HTR-8/SVneo (cell line): ENCODE measurements around the gene WNK1.
"Not testable (repeated sequence)": the region's sequence is repeated elsewhere in the genome, so short reads cannot be mapped to it uniquely, and the experiment has no call there.

ENCODE experiments used
- DNase-seq: peaks from one replicate; pipeline ENCODE4 v3.0.0; 2011; ENCODE audit warnings: low spot score, mixed read lengths; ENCODE audit not compliant: insufficient read length
- FAIRE-seq: peaks from 2 replicates; lab custom pipeline; 2011; peaks lifted over from hg19 to GRCh38; lab: Jason Lieb, UNC

Gene WNK1

GRCh38 chr12:849733-850437 lies 97.5 kb downstream of the WNK1 start:
- FAIRE-seq, DNase-seq: not testable (repeated sequence)

DNA sequence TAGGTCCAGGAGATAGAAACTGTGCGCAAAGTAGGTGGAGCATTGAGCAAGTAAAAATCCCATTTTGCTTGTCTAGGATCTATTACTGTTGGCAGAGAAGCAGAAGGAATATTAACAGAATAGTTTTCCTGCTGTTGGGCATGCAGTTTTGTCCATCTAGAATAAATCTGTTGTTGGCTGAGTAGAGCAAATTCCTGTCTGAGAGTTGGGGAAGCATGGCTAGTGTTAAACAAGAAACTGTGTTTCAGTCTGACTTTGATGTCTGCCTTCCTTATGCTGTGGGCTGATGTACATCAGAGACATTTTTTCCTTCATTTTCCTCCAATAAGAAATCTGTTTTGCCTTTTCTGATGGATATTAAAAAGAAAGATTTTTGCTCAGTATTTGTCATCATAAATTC lies 99.0 kb downstream of the WNK1 start:
- DNase-seq (no peak), FAIRE-seq (peak; percentile 9)

DNA sequence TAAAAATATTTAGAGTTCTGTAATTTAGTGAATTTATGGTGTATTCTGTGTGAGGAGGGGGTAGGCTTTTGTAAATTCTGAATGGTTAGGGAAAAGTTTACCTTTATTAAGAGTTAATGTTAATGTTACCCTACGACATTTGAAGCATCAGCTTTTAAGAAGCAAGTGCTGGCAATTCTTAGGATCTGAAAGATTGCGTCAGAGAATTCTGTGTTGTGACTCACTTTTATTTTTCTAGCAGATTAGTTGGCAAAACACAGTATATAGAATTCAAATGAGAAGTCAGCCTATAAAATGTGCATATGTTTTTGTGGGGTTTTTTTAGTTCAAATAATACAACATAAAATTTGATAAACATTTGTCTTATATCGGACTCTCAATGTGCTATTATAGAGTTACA lies 99.5 kb downstream of the WNK1 start:
- no peak for FAIRE-seq
- peak; percentile 23 for DNase-seq

- FAIRE-seq (no peak), DNase-seq (no peak)
Measured at GRCh38 chr12:852864-853263, 100.5 kb downstream of the WNK1 start.

DNA sequence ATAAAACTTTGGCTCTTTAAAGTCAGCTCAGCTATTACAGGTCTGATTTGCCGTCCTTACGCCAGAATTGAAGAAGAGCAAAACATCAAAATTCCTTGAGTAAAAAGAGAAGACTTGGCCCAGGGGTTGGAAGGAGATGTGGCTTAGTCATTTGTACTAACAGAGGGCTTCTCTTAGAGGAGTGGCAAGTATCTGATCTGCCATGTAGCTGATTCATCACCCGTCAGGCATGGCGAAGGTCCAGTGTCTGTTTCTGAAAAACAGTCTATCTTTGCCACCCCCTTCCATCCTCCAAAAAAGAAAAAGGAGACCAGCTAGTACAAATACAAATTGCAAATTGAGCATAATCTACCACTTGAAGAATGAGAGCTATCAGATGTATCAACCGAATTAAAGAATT lies 105.2 kb downstream of the WNK1 start:
- DNase-seq = no peak
- FAIRE-seq = no peak

DNA sequence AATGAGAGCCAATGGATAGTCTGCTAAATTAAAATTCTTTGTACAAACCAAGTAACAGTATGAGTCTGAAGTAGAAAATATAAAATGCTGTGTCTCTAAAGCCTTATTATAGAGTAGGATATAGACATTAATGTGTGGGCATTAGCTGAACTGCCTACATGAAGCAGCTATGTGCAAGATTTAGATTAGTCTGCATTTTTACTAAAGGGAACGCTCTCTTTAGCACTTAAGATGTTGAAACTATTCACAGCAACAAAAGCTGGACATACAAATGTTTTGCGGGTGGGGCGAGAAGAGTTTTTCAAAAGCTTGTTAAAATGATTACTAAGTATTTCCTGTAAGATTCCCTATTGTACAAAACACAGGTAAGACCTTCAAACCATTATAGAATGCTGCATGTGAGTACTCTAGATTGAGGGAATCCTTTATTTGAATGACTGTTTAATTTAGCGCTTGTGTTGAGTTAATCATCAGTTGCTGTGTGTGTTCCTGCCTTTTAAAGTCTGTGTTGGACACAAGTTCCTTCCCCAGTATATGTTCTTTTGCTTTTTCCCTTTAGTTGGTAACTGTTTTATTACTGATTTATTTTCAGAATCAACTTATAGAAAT lies 110.0 kb downstream of the WNK1 start:
- DNase-seq (no peak), FAIRE-seq (no peak)

DNA sequence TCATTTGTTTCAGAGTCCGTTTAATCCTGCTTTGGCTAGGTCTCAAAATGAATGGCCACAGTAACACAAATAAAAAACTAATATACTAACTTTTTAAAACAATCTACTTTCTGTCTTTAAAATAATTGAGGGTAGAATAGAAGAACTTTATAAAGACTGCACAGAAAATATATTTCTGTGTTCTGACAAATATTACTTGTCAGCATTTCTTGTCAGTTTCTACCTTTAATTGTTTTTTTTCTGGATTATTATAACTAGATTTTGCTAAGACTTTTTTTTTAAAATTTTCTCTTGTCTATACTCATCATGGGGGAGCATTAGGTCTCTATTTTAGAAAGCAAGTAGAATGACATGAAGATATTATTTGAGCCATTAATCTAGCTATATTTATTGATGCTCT lies 110.9 kb downstream of the WNK1 start:
- DNase-seq (no peak), FAIRE-seq (no peak)

GRCh38 chr12:865614-866013 lies 113.2 kb downstream of the WNK1 start:
- DNase-seq (no peak), FAIRE-seq (no peak)

GRCh38 chr12:867905-868304 lies 115.5 kb downstream of the WNK1 start:
- FAIRE-seq = no peak

GRCh38 chr12:868722-869121 lies 116.3 kb downstream of the WNK1 start:
- DNase-seq = no peak
- no peak for FAIRE-seq

More at GRCh38 chr12:867905-868304, 115.5 kb downstream of the WNK1 start:
- no peak for DNase-seq

DNA sequence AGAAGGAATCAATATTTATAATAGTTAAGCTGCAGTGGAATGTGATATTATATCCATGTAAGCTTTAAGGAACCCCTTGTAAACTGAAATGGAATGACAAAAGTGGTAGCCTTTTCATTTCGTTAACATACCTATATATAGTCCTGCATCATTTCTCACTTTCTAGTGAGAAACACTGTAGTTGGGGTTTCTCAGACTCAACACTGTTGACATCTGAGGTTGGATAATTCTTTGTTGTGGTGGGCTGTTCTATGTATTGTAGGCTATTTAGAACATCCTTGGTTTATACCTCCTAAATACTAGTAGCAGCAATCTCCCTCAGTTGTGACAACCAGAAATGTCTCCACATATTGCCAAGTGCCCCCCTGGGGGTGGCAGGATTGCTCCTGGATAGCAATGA lies 118.0 kb downstream of the WNK1 start:
- no peak for FAIRE-seq
- no peak for DNase-seq

- DNase-seq (no peak), FAIRE-seq (no peak)
Measured at GRCh38 chr12:873954-874353, 121.6 kb downstream of the WNK1 start.

DNA sequence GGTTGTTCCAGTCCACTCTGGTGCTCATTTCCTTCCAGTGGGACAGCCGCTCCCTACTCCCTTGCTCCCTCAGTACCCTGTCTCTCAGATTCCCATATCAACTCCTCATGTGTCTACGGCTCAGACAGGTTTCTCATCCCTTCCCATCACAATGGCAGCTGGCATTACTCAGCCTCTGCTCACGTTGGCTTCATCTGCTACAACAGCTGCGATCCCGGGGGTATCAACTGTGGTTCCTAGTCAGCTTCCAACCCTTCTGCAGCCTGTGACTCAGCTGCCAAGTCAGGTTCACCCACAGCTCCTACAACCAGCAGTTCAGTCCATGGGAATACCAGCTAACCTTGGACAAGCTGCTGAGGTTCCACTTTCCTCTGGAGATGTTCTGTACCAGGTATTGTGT lies 127.3 kb downstream of the WNK1 start:
- DNase-seq (no peak), FAIRE-seq (peak; percentile 63)

DNA sequence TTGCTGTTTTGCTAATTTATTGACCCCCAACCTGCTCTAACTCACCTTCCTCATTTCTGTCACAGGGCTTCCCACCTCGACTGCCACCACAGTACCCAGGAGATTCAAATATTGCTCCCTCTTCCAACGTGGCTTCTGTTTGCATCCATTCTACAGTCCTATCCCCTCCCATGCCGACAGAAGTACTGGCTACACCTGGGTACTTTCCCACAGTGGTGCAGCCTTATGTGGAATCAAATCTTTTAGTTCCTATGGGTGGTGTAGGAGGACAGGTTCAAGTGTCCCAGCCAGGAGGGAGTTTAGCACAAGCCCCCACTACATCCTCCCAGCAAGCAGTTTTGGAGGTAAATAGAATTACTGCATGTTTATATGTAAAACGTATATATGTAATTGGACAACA lies 128.3 kb downstream of the WNK1 start:
- DNase-seq = no peak
- no peak for FAIRE-seq

DNA sequence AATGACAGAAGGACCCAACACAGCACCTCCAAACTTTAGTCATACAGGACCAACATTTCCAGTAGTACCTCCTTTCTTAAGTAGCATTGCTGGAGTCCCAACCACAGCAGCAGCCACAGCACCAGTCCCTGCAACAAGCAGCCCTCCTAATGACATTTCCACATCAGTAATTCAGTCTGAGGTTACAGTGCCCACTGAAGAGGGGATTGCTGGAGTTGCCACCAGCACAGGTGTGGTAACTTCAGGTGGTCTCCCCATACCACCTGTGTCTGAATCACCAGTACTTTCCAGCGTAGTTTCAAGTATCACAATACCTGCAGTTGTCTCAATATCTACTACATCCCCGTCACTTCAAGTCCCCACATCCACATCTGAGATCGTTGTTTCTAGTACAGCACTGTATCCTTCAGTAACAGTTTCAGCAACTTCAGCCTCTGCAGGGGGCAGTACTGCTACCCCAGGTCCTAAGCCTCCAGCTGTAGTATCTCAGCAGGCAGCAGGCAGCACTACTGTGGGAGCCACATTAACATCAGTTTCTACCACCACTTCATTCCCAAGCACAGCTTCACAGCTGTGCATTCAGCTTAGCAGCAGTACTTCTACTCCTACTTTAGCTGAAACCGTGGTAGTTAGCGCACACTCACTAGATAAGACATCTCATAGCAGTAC lies 132.5 kb downstream of the WNK1 start:
- DNase-seq (no peak), FAIRE-seq (no peak)

DNA sequence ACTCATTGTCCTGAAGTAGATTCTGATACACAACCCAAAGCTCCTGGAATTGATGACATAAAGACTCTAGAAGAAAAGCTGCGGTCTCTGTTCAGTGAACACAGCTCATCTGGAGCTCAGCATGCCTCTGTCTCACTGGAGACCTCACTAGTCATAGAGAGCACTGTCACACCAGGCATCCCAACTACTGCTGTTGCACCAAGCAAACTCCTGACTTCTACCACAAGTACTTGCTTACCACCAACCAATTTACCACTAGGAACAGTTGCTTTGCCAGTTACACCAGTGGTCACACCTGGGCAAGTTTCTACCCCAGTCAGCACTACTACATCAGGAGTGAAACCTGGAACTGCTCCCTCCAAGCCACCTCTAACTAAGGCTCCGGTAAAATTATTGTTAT lies 133.3 kb downstream of the WNK1 start:
- no peak for FAIRE-seq

GRCh38 chr12:886206-886605 lies 133.8 kb downstream of the WNK1 start:
- FAIRE-seq (no peak), DNase-seq (no peak)

More for the DNA sequence above, 133.3 kb downstream of the WNK1 start:
- no peak for DNase-seq

DNA sequence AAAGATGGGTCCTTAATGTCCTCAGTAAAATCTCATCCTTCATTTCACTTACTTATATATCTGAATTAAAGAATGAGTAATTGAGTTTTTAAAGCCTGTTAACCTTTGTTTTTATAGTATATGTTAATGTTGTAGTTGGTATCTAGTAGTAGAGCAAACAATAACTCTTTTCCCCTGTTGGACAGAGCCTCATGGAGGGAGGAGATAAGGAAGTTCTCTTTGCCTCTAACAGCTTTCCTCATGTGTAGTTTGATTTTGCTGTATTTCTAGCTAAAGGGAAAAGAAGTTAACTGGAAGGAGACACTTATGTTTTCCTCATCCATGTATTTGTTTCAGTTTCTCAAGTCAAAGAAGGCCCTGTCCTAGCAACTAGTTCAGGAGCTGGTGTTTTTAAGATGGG lies 141.8 kb downstream of the WNK1 start:
- no peak for FAIRE-seq
- DNase-seq = no peak

DNA sequence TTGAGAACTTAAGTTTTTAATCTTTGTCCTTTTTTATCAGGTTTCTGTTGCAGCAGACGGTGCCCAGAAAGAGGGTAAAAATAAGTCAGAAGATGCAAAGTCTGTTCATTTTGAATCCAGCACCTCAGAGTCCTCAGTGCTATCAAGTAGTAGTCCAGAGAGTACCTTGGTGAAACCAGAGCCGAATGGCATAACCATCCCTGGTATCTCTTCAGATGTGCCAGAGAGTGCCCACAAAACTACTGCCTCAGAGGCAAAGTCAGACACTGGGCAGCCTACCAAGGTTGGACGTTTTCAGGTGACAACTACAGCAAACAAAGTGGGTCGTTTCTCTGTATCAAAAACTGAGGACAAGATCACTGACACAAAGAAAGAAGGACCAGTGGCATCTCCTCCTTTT lies 143.7 kb downstream of the WNK1 start:
- DNase-seq (no peak), FAIRE-seq (no peak)

DNA sequence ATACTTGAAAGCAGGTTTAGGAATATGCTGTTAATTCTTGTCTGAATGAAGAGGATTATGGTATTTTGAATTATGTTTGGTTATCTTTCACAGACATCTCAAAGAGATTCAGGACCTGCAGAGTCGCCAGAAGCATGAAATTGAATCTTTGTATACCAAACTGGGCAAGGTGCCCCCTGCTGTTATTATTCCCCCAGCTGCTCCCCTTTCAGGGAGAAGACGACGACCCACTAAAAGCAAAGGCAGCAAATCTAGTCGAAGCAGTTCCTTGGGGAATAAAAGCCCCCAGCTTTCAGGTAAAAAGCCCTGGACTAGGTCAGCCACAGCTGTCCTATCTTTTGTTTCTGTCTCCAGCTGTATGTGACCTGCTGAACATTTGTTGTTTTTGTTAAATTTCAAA lies 145.0 kb downstream of the WNK1 start:
- no peak for DNase-seq
- no peak for FAIRE-seq

- FAIRE-seq = no peak
- no peak for DNase-seq
Measured at GRCh38 chr12:902581-902980, 150.2 kb downstream of the WNK1 start.

DNA sequence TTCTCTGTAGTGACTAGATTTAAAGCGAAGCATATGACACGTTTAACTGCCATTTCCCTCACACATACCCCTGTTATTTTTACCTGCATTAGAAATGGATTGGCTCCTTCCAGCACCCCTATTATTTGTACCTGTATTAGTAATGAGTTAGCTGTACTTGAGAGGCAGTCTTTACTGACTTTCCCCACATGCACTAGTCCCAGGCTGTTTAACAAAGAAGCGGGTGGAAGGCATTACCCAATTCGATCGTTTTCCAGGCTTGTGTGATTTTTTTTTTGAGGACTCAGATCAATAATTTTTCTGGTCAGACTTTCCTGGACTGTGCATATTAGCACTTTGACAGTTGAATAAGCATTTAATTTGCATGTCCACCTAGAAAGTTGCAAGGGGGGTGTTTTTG lies 150.7 kb downstream of the WNK1 start:
- peak; percentile 28 for FAIRE-seq
- DNase-seq = no peak
